Effector CD4-positive, alpha-beta T cell (primary cell): Measurements from ENCODE around the gene POTEM.
"Not testable (repeated sequence)": the region's sequence is repeated elsewhere in the genome, so short reads cannot be mapped to it uniquely, and the experiment has no call there.

Source experiments
- DNase-seq: peaks from one replicate; pipeline ENCODE4 v3.0.0-alpha.2; 2020

The POTEM gene

GRCh38 chr14:19038060-19038664 lies 70.9 kb downstream of the POTEM start:
- DNase-seq, result not testable (repeated sequence)

- not testable (repeated sequence) for DNase-seq
These were observed 71.6 kb downstream of the POTEM start for GRCh38 chr14:19038785-19039184.

DNA sequence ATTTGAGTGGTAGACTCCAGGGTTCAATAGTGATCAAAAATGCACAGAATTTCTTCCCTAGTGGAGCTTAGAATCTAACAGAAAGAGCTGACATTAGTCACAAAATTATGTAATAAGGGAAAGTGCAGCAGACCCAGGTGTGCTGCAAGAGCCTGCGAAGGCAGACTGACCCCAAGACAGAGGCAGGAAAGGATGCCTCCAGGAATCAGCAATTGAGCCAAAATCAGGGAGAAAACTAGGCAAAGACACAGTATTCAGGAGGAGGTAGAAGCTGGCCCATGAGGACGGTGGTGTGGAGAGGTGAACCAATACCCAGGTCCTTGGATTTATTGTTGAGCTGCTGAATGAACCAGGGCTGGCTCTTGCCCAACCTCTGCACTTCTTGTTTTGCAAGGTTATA lies 76.2 kb downstream of the POTEM start:
- not testable (repeated sequence) for DNase-seq
